ENCODE data around the gene TBC1D24.
"Not testable (repeated sequence)": the region's sequence is repeated elsewhere in the genome, so short reads cannot be mapped to it uniquely, and the experiment has no call there.

DNA sequence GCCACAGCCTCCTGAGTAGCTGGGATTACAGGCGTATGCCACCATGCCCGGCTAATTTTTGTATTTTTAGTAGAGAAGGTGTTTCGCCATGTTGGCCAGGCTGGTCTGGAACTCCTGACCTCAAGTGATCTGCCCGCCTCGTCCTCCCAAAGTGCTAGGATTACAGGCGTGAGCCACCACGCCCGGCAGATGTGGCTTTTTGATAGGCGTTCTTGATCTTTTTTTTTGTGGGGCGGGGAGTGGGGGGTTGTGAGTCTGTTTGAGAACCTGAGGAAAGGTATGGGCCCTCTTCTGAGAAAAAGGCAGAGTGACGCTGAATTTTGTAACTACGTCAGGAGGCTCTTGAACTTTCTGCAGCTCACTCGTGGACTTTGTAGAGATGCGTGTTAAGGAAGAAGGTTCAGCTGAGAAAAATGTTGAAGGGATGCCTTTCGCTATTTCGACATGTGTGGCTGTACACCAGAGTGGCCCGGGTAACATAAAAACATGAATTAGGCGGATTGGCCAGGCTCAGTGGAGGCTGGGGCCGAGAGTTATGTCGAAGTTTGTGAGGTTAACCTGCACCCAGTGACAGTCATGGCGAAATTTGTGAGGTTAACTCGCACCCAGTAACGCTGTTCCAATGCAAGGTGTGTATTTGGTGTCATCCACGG lies 64.4 kb downstream of the TBC1D24 start:
- not testable (repeated sequence) for TF ChIP-seq POLR2AphosphoS5 (IDR thresholded peaks at IDR 0.05)
- TF ChIP-seq, protein P1, sequence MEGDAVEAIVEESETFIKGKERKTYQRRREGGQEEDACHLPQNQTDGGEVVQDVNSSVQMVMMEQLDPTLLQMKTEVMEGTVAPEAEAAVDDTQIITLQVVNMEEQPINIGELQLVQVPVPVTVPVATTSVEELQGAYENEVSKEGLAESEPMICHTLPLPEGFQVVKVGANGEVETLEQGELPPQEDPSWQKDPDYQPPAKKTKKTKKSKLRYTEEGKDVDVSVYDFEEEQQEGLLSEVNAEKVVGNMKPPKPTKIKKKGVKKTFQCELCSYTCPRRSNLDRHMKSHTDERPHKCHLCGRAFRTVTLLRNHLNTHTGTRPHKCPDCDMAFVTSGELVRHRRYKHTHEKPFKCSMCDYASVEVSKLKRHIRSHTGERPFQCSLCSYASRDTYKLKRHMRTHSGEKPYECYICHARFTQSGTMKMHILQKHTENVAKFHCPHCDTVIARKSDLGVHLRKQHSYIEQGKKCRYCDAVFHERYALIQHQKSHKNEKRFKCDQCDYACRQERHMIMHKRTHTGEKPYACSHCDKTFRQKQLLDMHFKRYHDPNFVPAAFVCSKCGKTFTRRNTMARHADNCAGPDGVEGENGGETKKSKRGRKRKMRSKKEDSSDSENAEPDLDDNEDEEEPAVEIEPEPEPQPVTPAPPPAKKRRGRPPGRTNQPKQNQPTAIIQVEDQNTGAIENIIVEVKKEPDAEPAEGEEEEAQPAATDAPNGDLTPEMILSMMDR (IDR thresholded peaks at IDR 0.05) = not testable (repeated sequence)

Data from breast epithelium (tissue), 3 donors.